Measurements from ENCODE around the gene CADPS2. TPM values are rescaled to one million over a fixed set of nuclear protein-coding genes. Genes with fewer than 3 reads are reported as not detected.

Gene CADPS2
- total RNA-seq, 2 experiments from 2014 or later = not detected

GRCh38 chr7:122383934-122384333, 502.3 kb downstream of the CADPS2 start:
- Histone ChIP-seq H3K4me1 (ENCODE audit: insufficient read depth, low read length, poor library complexity, severe bottlenecking) (no peaks in the 10 kb centered on the region), H2AFZ (ENCODE audit: low read length) (no peak overlapping the region), H3K79me2 (ENCODE audit: insufficient read depth, low read depth, low read length) (no peaks in the 10 kb centered on the region), H3K4me2 (ENCODE audit: low read length) (no peak overlapping the region), H3K9me3 (ENCODE audit: low read length) (no peaks in the 10 kb centered on the region), H3K36me3 (ENCODE audit: insufficient read depth, low read length) (no peaks in the 10 kb centered on the region), H3K27ac (ENCODE audit: low read depth, low read length, poor library complexity, severe bottlenecking) (no peak overlapping the region), H4K20me1 (ENCODE audit: insufficient read depth, low read length) (no peaks in the 10 kb centered on the region), H3K9me2 (ENCODE audit: insufficient read depth, low read length) (no peaks in the 10 kb centered on the region), H3K4me3 (ENCODE audit: low read depth, low read length, poor library complexity, severe bottlenecking) (no peak overlapping the region)
- TF ChIP-seq EZH2phosphoT487 (IDR thresholded peaks at IDR 0.05; ENCODE audit: borderline replicate concordance, low read depth, low read length) (no peak), CTCF (conservative IDR thresholded peaks at IDR 0.05; ENCODE audit: low read length) (no peak)
- BruUV-seq (replicated peaks) = no TSS peak
- DNase-seq (ENCODE audit: low spot score) = no peak
- ChIA-PET CTCF (ENCODE audit: unreplicated experiment) (no interaction called here), POLR2A (no interaction called here)
- intact Hi-C loops (cut with micrococcal nuclease; ENCODE audit: unreplicated experiment) = no loop called here

GRCh38 chr7:122380992-122381391, 505.3 kb downstream of the CADPS2 start:
- Histone ChIP-seq H4K20me1 (ENCODE audit: insufficient read depth, low read length) (no peaks in the 10 kb centered on the region), H3K4me3 (ENCODE audit: low read depth, low read length, poor library complexity, severe bottlenecking) (no peak overlapping the region), H3K36me3 (ENCODE audit: insufficient read depth, low read length) (no peaks in the 10 kb centered on the region), H2AFZ (ENCODE audit: low read length) (no peak overlapping the region), H3K4me2 (ENCODE audit: low read length) (no peak overlapping the region), H3K9me3 (ENCODE audit: low read length) (no peaks in the 10 kb centered on the region), H3K9me2 (ENCODE audit: insufficient read depth, low read length) (no peaks in the 10 kb centered on the region), H3K4me1 (ENCODE audit: insufficient read depth, low read length, poor library complexity, severe bottlenecking) (no peaks in the 10 kb centered on the region), H3K79me2 (ENCODE audit: insufficient read depth, low read depth, low read length) (no peaks in the 10 kb centered on the region), H3K27ac (ENCODE audit: low read depth, low read length, poor library complexity, severe bottlenecking) (no peak overlapping the region)
- CTCF ChIA-PET (ENCODE audit: unreplicated experiment) = no interaction called here
- TF ChIP-seq EZH2phosphoT487 (IDR thresholded peaks at IDR 0.05; ENCODE audit: borderline replicate concordance, low read depth, low read length) (no peak), CTCF (conservative IDR thresholded peaks at IDR 0.05; ENCODE audit: low read length) (no peak)
- no TSS peak for BruUV-seq (replicated peaks)
- POLR2A ChIA-PET = interaction anchor here (1.7 kb wide), 1 partner anchor 11 kb away, joined by 4 read pairs; no protein-coding TSS in a partner anchor
- no peak for DNase-seq (ENCODE audit: low spot score)
- intact Hi-C loops (cut with micrococcal nuclease; ENCODE audit: unreplicated experiment) = no loop called here

GRCh38 chr7:122379491-122379890, 506.8 kb downstream of the CADPS2 start:
- Histone ChIP-seq H3K27ac (ENCODE audit: low read depth, low read length, poor library complexity, severe bottlenecking) (no peak overlapping the region), H3K36me3 (ENCODE audit: insufficient read depth, low read length) (no peaks in the 10 kb centered on the region), H3K9me2 (ENCODE audit: insufficient read depth, low read length) (no peaks in the 10 kb centered on the region), H4K20me1 (ENCODE audit: insufficient read depth, low read length) (no peaks in the 10 kb centered on the region), H3K4me3 (ENCODE audit: low read depth, low read length, poor library complexity, severe bottlenecking) (no peak overlapping the region), H3K4me2 (ENCODE audit: low read length) (no peak overlapping the region), H2AFZ (ENCODE audit: low read length) (no peak overlapping the region), H3K79me2 (ENCODE audit: insufficient read depth, low read depth, low read length) (no peaks in the 10 kb centered on the region), H3K9me3 (ENCODE audit: low read length) (no peaks in the 10 kb centered on the region), H3K4me1 (ENCODE audit: insufficient read depth, low read length, poor library complexity, severe bottlenecking) (no peaks in the 10 kb centered on the region)
- TF ChIP-seq EZH2phosphoT487 (IDR thresholded peaks at IDR 0.05; ENCODE audit: borderline replicate concordance, low read depth, low read length) (no peak), CTCF (conservative IDR thresholded peaks at IDR 0.05; ENCODE audit: low read length) (no peak)
- CTCF ChIA-PET (ENCODE audit: unreplicated experiment) = no interaction called here
- POLR2A ChIA-PET = no interaction called here
- DNase-seq (ENCODE audit: low spot score) = no peak
- no TSS peak for BruUV-seq (replicated peaks)
- intact Hi-C loops (cut with micrococcal nuclease; ENCODE audit: unreplicated experiment) = no loop called here
